HL-60 (cell line): ENCODE results near the gene IGSF22.

Experiments used
- DNase-seq, 2 experiments: peaks; one replicate each; pipeline ENCODE4 v3.0.0-alpha.2; 2010 to 2020; ENCODE audit warnings: low read depth in 1 of 2, low spot score in 1 of 2
- H3K27ac ChIP-seq: fragments of 250-450 bp; sonication (Bioruptor Pico); replicated peaks from 2 replicates; pipeline ENCODE4 v1.5.1; 2020; ENCODE audit warnings: mild to moderate bottlenecking, moderate library complexity
- H3K27me3 ChIP-seq: fragments of 250-450 bp; sonication (Bioruptor Pico); 2 replicates; pipeline ENCODE4 v1.5.1; 2021; ENCODE audit warnings: mild to moderate bottlenecking, moderate library complexity; ENCODE audit not compliant: insufficient read depth, poor library complexity, severe bottlenecking
- H3K4me3 ChIP-seq: replicated peaks from 2 replicates; pipeline ENCODE4 v1.5.1; 2011; ENCODE audit warnings: mild to moderate bottlenecking, control low read depth, low read length; ENCODE audit not compliant: insufficient read depth
- CTCF ChIP-seq: IDR thresholded peaks from one replicate; pipeline ENCODE4 v1.5.1; 2011; ENCODE audit warnings: low read length, control low read depth, inconsistent platforms; ENCODE audit not compliant: insufficient read depth
- GABPA ChIP-seq: IDR thresholded peaks from 2 replicates; pipeline ENCODE4 v1.6.1; 2012; ENCODE audit warnings: low read depth
- POLR2AphosphoS5 ChIP-seq: IDR thresholded peaks from 2 replicates; pipeline ENCODE4 v1.6.1; 2012; ENCODE audit warnings: low read depth
- REST ChIP-seq: IDR thresholded peaks from 2 replicates; pipeline ENCODE4 v1.6.1; 2012; ENCODE audit warnings: low read depth; ENCODE audit not compliant: insufficient replicate concordance
- SPI1 ChIP-seq: IDR thresholded peaks from 2 replicates; pipeline ENCODE4 v1.6.1; 2012; ENCODE audit warnings: low read depth, mild to moderate bottlenecking, borderline replicate concordance

IGSF22 gene

GRCh38 chr11:18704698-18705097, 21.3 kb downstream of the IGSF22 start:
- no peak overlapping the region for H3K4me3 ChIP-seq
- no peak for DNase-seq
- TF ChIP-seq REST (no peak), SPI1 (no peak), CTCF (no peak), GABPA (no peak), POLR2AphosphoS5 (no peak)
- H3K27me3 ChIP-seq, result peaks cover 32% of the 10 kb centered on the region
- H3K27ac ChIP-seq, result no peak overlapping the region

GRCh38 chr11:18704045-18704645, 21.8 kb downstream of the IGSF22 start:
- no peak for DNase-seq
- peaks cover 38% of the 10 kb centered on the region for H3K27me3 ChIP-seq
- H3K4me3 ChIP-seq, result no peak overlapping the region
- no peak for TF ChIP-seq GABPA
- no peak for TF ChIP-seq SPI1
- TF ChIP-seq POLR2AphosphoS5, result no peak
- TF ChIP-seq REST, result no peak
- no peak for TF ChIP-seq CTCF
- H3K27ac ChIP-seq, result no peak overlapping the region

- peaks cover 36% of the 10 kb centered on the region for H3K27me3 ChIP-seq
Observed at GRCh38 chr11:18703001-18703763, 22.8 kb downstream of the IGSF22 start.

More at GRCh38 chr11:18703001-18703763, 22.8 kb downstream of the IGSF22 start:
- no peak for DNase-seq
- TF ChIP-seq POLR2AphosphoS5, result no peak
- no peak for TF ChIP-seq CTCF
- no peak for TF ChIP-seq SPI1
- no peak for TF ChIP-seq REST
- no peak for TF ChIP-seq GABPA
- H3K27ac ChIP-seq, result no peak overlapping the region
- no peak overlapping the region for H3K4me3 ChIP-seq
